Stimulated activated CD4-positive, alpha-beta T cell treated with anti-CD3 and anti-CD28 coated beads, Interleukin-4, amount 100 ng/mL, for 48 hours (primary cell): Measurements from ENCODE around the gene SOST.

Source experiments
- DNase-seq, 2 donors: peaks; one replicate each; pipeline ENCODE4 v3.0.0-alpha.2; 2020; ENCODE audit warnings: low read depth in 2 of 2

Gene SOST

GRCh38 chr17:43707184-43707583 is 51.4 kb downstream of the SOST start:
- no peak for DNase-seq

GRCh38 chr17:43706235-43706634 is 52.4 kb downstream of the SOST start:
- no peak for DNase-seq
